ENCODE results near the gene FA2H.
"Not testable (repeated sequence)": the region's sequence is repeated elsewhere in the genome, so short reads cannot be mapped to it uniquely, and the experiment has no call there.

The FA2H gene

GRCh38 chr16:74769586-74770190, 4.9 kb downstream of the FA2H start:
- DNase-seq (ENCODE audit: low read depth) = no peak

GRCh38 chr16:74768239-74768638, 6.4 kb downstream of the FA2H start:
- no peak for DNase-seq (ENCODE audit: low read depth)

GRCh38 chr16:74767749-74768148, 6.9 kb downstream of the FA2H start:
- no peak for DNase-seq (ENCODE audit: low read depth)

- no peak for DNase-seq (ENCODE audit: low read depth)
Measured at GRCh38 chr16:74766729-74767128, 7.9 kb downstream of the FA2H start.

GRCh38 chr16:74764184-74764583, 10.4 kb downstream of the FA2H start:
- DNase-seq (ENCODE audit: low read depth) = not testable (repeated sequence)

GRCh38 chr16:74761665-74762064, 13.0 kb downstream of the FA2H start:
- no peak for DNase-seq (ENCODE audit: low read depth)

GRCh38 chr16:74760007-74760767, 14.4 kb downstream of the FA2H start:
- peak; percentile 40 for DNase-seq (ENCODE audit: low read depth)

- no peak for DNase-seq (ENCODE audit: low read depth)
Measured at GRCh38 chr16:74759564-74759963, 15.1 kb downstream of the FA2H start.

GRCh38 chr16:74758801-74759200, 15.8 kb downstream of the FA2H start:
- DNase-seq (ENCODE audit: low read depth) = no peak

- DNase-seq (ENCODE audit: low read depth) = no peak
Measured at GRCh38 chr16:74757349-74757748, 17.3 kb downstream of the FA2H start.

- DNase-seq (ENCODE audit: low read depth) = no peak
Measured at GRCh38 chr16:74756203-74756602, 18.4 kb downstream of the FA2H start.

GRCh38 chr16:74753180-74753579, 21.4 kb downstream of the FA2H start:
- DNase-seq (ENCODE audit: low read depth) = no peak

GRCh38 chr16:74752756-74753155, 21.9 kb downstream of the FA2H start:
- no peak for DNase-seq (ENCODE audit: low read depth)

- no peak for DNase-seq (ENCODE audit: low read depth)
Measured at GRCh38 chr16:74752258-74752657, 22.4 kb downstream of the FA2H start.

- no peak for DNase-seq (ENCODE audit: low read depth)
Measured at GRCh38 chr16:74751658-74752057, 23.0 kb downstream of the FA2H start.

GRCh38 chr16:74749291-74750055, 25.1 kb downstream of the FA2H start:
- peak; percentile 25 for DNase-seq (ENCODE audit: low read depth)

- DNase-seq (ENCODE audit: low read depth) = no peak
Measured at GRCh38 chr16:74748616-74749026, 26.0 kb downstream of the FA2H start.

- no peak for DNase-seq (ENCODE audit: low read depth)
Measured at GRCh38 chr16:74747716-74748615, 26.7 kb downstream of the FA2H start.

GRCh38 chr16:74745926-74746325, 28.7 kb downstream of the FA2H start:
- no peak for DNase-seq (ENCODE audit: low read depth)

- no peak for DNase-seq (ENCODE audit: low read depth)
Measured at GRCh38 chr16:74745109-74745615, 29.5 kb downstream of the FA2H start.

- DNase-seq (ENCODE audit: low read depth) = no peak
Measured at GRCh38 chr16:74744566-74744965, 30.1 kb downstream of the FA2H start.

Measured in EH (cell line).